HG03025 (cell line): ENCODE data around the gene CSAG2.
"Not testable (repeated sequence)": the region's sequence is repeated elsewhere in the genome, so short reads cannot be mapped to it uniquely, and the experiment has no call there.

Experiments
- ATAC-seq: cut with Tn5 transposase; IDR thresholded peaks from one replicate; pipeline ENCODE4 v1.9.1; 2021; ENCODE audit warnings: mild to moderate bottlenecking, moderate library complexity; ENCODE audit not compliant: unreplicated experiment, low FRiP score

CSAG2 gene

GRCh38 chrX:152709173-152709572 lies at the start of gene CSAG2:
TSS of gene CSAG2 (minus strand) at chrX:152709273. CDS start at chrX:152709112, 161 bp downstream.
- ATAC-seq = not testable (repeated sequence)

GRCh38 chrX:152754871-152755270 lies 45.8 kb upstream of the CSAG2 start:
- ATAC-seq = not testable (repeated sequence)

- not testable (repeated sequence) for ATAC-seq
Observed at GRCh38 chrX:152753686-152754650, 44.9 kb upstream of the CSAG2 start, which contains the start of gene MAGEA2. TSS of gene MAGEA2 (minus strand) at chrX:152753842. CDS start at chrX:152751363, 2,479 bp downstream.

GRCh38 chrX:152738560-152738959 lies 29.5 kb upstream of the CSAG2 start:
- ATAC-seq = no peak

GRCh38 chrX:152736528-152736927 lies 27.5 kb upstream of the CSAG2 start:
- ATAC-seq = not testable (repeated sequence)

GRCh38 chrX:152735860-152736511 lies 26.9 kb upstream of the CSAG2 start:
- ATAC-seq = no peak

- no peak for ATAC-seq
Observed at GRCh38 chrX:152735101-152735500, 26.0 kb upstream of the CSAG2 start.

GRCh38 chrX:152734143-152734858 lies 25.2 kb upstream of the CSAG2 start:
- ATAC-seq = not testable (repeated sequence)

- no peak for ATAC-seq
Observed at GRCh38 chrX:152733261-152733975, 24.3 kb upstream of the CSAG2 start, which contains the start of the genes CSAG1 and MAGEA12. TSS of gene CSAG1 (minus strand) at chrX:152733721. CDS start at chrX:152732460, 1,261 bp downstream. TSS of gene MAGEA12 (plus strand) at chrX:152733757. CDS start at chrX:152736162, 2,405 bp downstream.

- ATAC-seq = no peak
Observed at GRCh38 chrX:152725409-152725808, 16.3 kb upstream of the CSAG2 start.

- not testable (repeated sequence) for ATAC-seq
Observed at GRCh38 chrX:152713815-152714787, 5.0 kb upstream of the CSAG2 start, which contains the start of gene MAGEA2B. TSS of gene MAGEA2B (plus strand) at chrX:152714628. CDS start at chrX:152717107, 2,479 bp downstream.

- ATAC-seq = not testable (repeated sequence)
Observed at GRCh38 chrX:152713195-152713594, 4.1 kb upstream of the CSAG2 start.

- ATAC-seq = not testable (repeated sequence)
Observed at GRCh38 chrX:152706500-152706899, 2.6 kb downstream of the CSAG2 start.

GRCh38 chrX:152700390-152700789 lies 8.7 kb downstream of the CSAG2 start:
- not testable (repeated sequence) for ATAC-seq

- not testable (repeated sequence) for ATAC-seq
Observed at GRCh38 chrX:152697952-152698931, 10.8 kb downstream of the CSAG2 start, which contains the start of gene MAGEA3. TSS of gene MAGEA3 (plus strand) at chrX:152698794. CDS start at chrX:152700833, 2,039 bp downstream.

GRCh38 chrX:152681012-152681411 lies 28.1 kb downstream of the CSAG2 start:
- not testable (repeated sequence) for ATAC-seq

- not testable (repeated sequence) for ATAC-seq
Observed at GRCh38 chrX:152674652-152675051, 34.4 kb downstream of the CSAG2 start.
